Measurements from ENCODE around the gene GGACT. TPM values are rescaled to one million over a fixed set of nuclear protein-coding genes. Genes with fewer than 3 reads are reported as not detected.

GGACT gene
- total RNA-seq, 1 donor from 2014 or later: 4.6 TPM

Other genes starting within 250 kb of the GGACT start
- gene TMTC4, start 86.0 kb upstream of the GGACT start, total RNA-seq: 27.6 and 31.7 TPM in 2 replicates